Vagina (tissue), 2 donors: ENCODE data around the gene LCN15. TPM values are rescaled to one million over a fixed set of nuclear protein-coding genes. Genes with fewer than 3 reads are reported as not detected.

Experiments
- DNase-seq, 2 donors: peaks; one replicate each; pipeline ENCODE4 v3.0.0-alpha.2; 2017; ENCODE audit errors: extremely low spot score in 2 of 2
- H3K27ac ChIP-seq: fragments of 200-600 bp; sonication (generic); one replicate; pipeline ENCODE4 v1.5.1; 2019
- H3K27me3 ChIP-seq: fragments of 200-600 bp; sonication (generic); one replicate; pipeline ENCODE4 v1.5.1; 2019
- H3K36me3 ChIP-seq, 2 donors: fragments of 200-600 bp; sonication (generic); one replicate each; pipeline ENCODE4 v1.5.1; 2017 to 2019
- H3K4me1 ChIP-seq: fragments of 200-600 bp; sonication (generic); one replicate; pipeline ENCODE4 v1.5.1; 2019
- H3K4me3 ChIP-seq, 2 donors: fragments of 200-600 bp; sonication (generic); 1 replicate in 1 of 2; 2 replicates in 1 of 2; pipeline ENCODE4 v1.5.1; 2016 to 2019
- H3K9me3 ChIP-seq: fragments of 200-600 bp; sonication (generic); one replicate; pipeline ENCODE4 v1.5.1; 2019
- CTCF ChIP-seq, 3 experiments: fragments of 450-650 bp in 2 of 3; fragments of 200-600 bp in 1 of 3; sonication (generic) in 1 of 3; IDR thresholded peaks; one replicate each; pipeline ENCODE4 v1.5.1; 2017 to 2019; ENCODE audit warnings: antibody characterized with exemption in 3 of 3, mild to moderate bottlenecking in 2 of 3, moderate library complexity in 2 of 3
- POLR2A ChIP-seq, 2 donors: fragments of 450-650 bp; IDR thresholded peaks; one replicate each; pipeline ENCODE4 v1.6.1; 2017; ENCODE audit warnings: antibody characterized with exemption in 2 of 2, mild to moderate bottlenecking in 2 of 2, moderate library complexity in 2 of 2
- POLR2AphosphoS5 ChIP-seq, 2 donors: sonication (generic); formaldehyde crosslinking; IDR thresholded peaks; one replicate each; pipeline ENCODE4 v1.9.0; 2017; ENCODE audit warnings: antibody characterized with exemption in 2 of 2, mild to moderate bottlenecking in 2 of 2, low read depth in 1 of 2; ENCODE audit not compliant: insufficient read depth in 1 of 2
- intact Hi-C: fragments of 100-400 bp; cut with DNase I; formaldehyde crosslinking; loops from one replicate; pipeline ENCODE4 v1.15.1; 2023
- total RNA-seq: library from RNA; depleted of rRNA; stranded (reverse); fragments of >200 nt; gene quantifications from one replicate; pipeline ENCODE4 v1.2.3, GENCODE V29; 2016

The LCN15 gene
- total RNA-seq, 1 donor from 2014 or later, result not detected

- Histone ChIP-seq H3K4me1 (no peaks in the 10 kb centered on the region), H3K27ac (no peak overlapping the region), H3K4me3 (no peak overlapping the region), H3K9me3 (peaks cover 6% of the 10 kb centered on the region), H3K36me3 (no peaks in the 10 kb centered on the region), H3K27me3 (no peaks in the 10 kb centered on the region)
- DNase-seq, result no peak
- TF ChIP-seq CTCF (IDR thresholded peaks at IDR 0.05) (no peak), POLR2A (IDR thresholded peaks at IDR 0.05) (no peak), POLR2AphosphoS5 (IDR thresholded peaks at IDR 0.05; ENCODE audit: insufficient read depth in 1 of 2, low read depth in 1 of 2) (no peak)
- intact Hi-C loops, result no loop called here
Measured at GRCh38 chr9:136754626-136755301, 9.6 kb downstream of the LCN15 start.

- Histone ChIP-seq H3K27ac (no peak overlapping the region), H3K9me3 (peaks cover 6% of the 10 kb centered on the region), H3K4me1 (no peaks in the 10 kb centered on the region), H3K27me3 (no peaks in the 10 kb centered on the region), H3K4me3 (no peak overlapping the region), H3K36me3 (no peaks in the 10 kb centered on the region)
- intact Hi-C loops, result no loop called here
- no peak for TF ChIP-seq CTCF (IDR thresholded peaks at IDR 0.05)
- no peak for TF ChIP-seq POLR2A (IDR thresholded peaks at IDR 0.05)
- TF ChIP-seq POLR2AphosphoS5 (IDR thresholded peaks at IDR 0.05; ENCODE audit: insufficient read depth in 1 of 2, low read depth in 1 of 2), result no peak
- DNase-seq, result no peak
Measured at GRCh38 chr9:136754059-136754572, 10.2 kb downstream of the LCN15 start.

GRCh38 chr9:136753371-136754058 is 10.8 kb downstream of the LCN15 start:
- Histone ChIP-seq H3K4me3 (no peak overlapping the region), H3K27ac (no peak overlapping the region), H3K27me3 (no peaks in the 10 kb centered on the region), H3K4me1 (no peaks in the 10 kb centered on the region), H3K36me3 (no peaks in the 10 kb centered on the region), H3K9me3 (peaks cover 6% of the 10 kb centered on the region)
- intact Hi-C loops, result no loop called here
- no peak for TF ChIP-seq CTCF (IDR thresholded peaks at IDR 0.05)
- no peak for TF ChIP-seq POLR2AphosphoS5 (IDR thresholded peaks at IDR 0.05; ENCODE audit: insufficient read depth in 1 of 2, low read depth in 1 of 2)
- no peak for TF ChIP-seq POLR2A (IDR thresholded peaks at IDR 0.05)
- no peak for DNase-seq

GRCh38 chr9:136751814-136752213 is 12.5 kb downstream of the LCN15 start:
- H3K27me3 ChIP-seq, result no peaks in the 10 kb centered on the region
- H3K4me1 ChIP-seq, result no peaks in the 10 kb centered on the region
- peaks cover 6% of the 10 kb centered on the region for H3K9me3 ChIP-seq
- no peak for TF ChIP-seq CTCF (IDR thresholded peaks at IDR 0.05)
- TF ChIP-seq POLR2AphosphoS5 (IDR thresholded peaks at IDR 0.05; ENCODE audit: insufficient read depth in 1 of 2, low read depth in 1 of 2), result no peak
- TF ChIP-seq POLR2A (IDR thresholded peaks at IDR 0.05), result no peak
- intact Hi-C loops, result no loop called here
- no peaks in the 10 kb centered on the region for H3K36me3 ChIP-seq
- H3K27ac ChIP-seq, result no peak overlapping the region
- H3K4me3 ChIP-seq, result no peak overlapping the region
- no peak for DNase-seq

GRCh38 chr9:136751244-136751643 is 13.1 kb downstream of the LCN15 start:
- intact Hi-C loops, result no loop called here
- no peak for TF ChIP-seq POLR2A (IDR thresholded peaks at IDR 0.05)
- TF ChIP-seq POLR2AphosphoS5 (IDR thresholded peaks at IDR 0.05; ENCODE audit: insufficient read depth in 1 of 2, low read depth in 1 of 2), result no peak
- TF ChIP-seq CTCF (IDR thresholded peaks at IDR 0.05), result no peak
- H3K36me3 ChIP-seq, result no peaks in the 10 kb centered on the region
- H3K27ac ChIP-seq, result no peak overlapping the region
- H3K9me3 ChIP-seq, result peaks cover 6% of the 10 kb centered on the region
- DNase-seq, result no peak
- H3K4me3 ChIP-seq, result no peak overlapping the region
- no peaks in the 10 kb centered on the region for H3K27me3 ChIP-seq
- no peaks in the 10 kb centered on the region for H3K4me1 ChIP-seq
